NCI-H2029 (cell line): ENCODE results near the gene RILP.
A peak's percentile ranks its signal among the peaks of the same experiment; 100 is the strongest.

Experiments used
- DNase-seq: peaks from one replicate; lab custom pipeline; 2025; lab: John Stamatoyannopoulos, UW

Gene RILP

DNA sequence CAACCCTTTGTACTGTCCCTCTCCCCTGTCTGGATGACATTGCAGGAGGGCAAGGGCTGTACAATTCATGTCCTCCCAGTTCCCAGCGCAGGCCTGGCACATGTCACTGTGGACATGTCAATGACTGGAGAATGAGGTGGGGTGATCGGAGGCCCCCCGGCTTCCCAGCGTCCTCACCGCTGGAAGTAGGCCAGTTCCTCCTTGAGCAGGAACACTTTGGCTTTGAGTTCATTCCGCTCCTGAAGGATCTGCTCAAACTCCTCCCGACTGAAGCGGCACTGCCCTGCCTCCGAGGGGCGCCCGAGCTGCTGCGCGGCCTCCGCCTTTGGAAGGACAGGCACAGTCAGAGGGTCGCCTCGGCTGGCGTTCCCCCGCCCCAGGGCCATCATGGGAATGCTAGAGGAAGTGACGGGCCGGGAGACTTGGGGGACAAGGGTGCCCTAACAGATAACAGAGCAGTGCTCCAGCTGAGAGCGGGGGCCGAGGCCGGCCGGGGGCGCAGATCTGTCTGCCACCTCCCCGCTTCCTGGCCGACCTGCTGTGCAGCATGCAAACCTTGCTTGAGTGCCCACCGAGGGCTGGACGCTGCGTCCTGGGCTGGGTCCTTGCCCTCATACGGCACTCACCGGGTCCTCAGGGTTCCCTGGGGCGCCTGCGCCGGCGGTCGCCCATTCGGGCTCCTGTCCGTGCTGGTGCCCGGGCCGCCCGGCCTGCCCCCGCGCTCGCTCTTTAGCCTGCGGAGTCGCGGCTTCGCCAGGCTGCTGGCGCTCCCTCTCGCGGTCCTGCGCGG is 1.3 kb downstream of the RILP start:
- DNase-seq = no peak

GRCh38 chr17:1647802-1648171 is 1.9 kb downstream of the RILP start:
- no peak for DNase-seq

DNA sequence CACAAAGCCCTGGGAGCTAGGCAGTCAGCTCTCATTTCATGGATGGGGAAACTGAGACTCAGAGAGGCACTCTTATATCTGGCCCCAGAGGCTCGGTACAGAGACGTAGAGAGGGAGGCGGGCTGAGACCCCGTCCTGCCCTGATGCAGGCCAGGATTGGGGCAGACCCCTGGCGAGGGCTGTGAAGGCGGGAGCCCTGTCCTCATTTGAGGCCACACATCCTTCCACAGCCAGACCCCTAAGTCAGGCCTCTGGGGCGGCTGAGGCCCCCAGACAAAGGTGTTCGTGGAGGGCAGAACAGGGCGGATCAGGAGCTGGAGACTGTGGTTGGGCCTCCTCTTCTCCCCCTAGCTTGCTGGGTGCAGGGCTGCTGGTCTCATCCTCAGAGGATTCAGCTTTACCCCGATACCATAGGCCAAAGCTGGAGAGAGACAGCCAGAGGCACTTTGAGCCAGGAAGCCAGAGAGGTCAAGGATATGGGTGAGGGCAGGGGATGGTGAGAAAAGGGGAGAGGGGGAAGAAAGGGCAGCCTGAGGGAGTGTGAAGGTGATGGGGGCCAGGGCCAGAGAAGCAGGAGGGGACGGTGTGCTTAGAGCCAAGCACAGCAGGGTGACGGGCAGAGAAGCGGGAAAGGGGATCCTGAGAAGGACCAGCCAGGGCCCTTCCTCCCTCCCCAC is 3.3 kb downstream of the RILP start:
- DNase-seq = no peak

GRCh38 chr17:1645207-1646171 is 4.2 kb downstream of the RILP start, which contains the start of gene SCARF1:
Gene SCARF1, minus strand, starts transcription at chr17:1645732. Its CDS starts 35 bp downstream, at chr17:1645697.
- no peak for DNase-seq

DNA sequence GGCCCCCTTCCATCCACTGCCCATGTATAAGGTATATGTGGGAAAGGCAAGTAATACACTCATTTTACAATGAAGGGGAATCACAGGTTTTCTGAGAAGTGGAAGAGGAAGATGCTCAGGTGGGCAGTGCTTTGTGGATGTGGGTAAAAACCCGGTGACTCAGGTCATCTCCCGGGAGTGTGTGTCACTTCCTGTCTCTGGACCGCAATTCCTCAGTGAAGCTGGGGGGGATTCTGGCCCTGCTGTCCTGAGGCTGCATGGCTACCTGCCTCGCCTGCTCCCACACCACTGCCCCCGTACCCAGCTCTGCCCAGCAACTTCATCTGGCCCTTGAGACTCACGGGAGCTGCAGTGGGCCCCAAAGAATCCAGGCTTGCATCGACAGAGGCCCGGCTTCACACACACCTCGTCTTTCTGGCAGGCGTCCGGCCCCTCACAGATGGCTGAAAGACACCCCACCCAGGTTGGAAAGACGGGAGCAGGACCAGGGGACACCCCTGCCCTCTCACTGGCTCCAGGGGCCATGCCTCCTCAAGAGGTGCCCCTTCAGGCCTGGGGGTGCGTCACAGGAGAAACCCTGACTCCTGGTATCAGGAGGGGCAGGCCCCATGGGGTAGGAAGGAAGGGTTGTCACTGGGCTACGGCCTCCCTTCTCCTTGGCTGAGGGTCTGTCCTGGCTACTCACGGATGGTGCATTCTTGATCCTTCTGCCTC is 5.0 kb downstream of the RILP start:
- no peak for DNase-seq

DNA sequence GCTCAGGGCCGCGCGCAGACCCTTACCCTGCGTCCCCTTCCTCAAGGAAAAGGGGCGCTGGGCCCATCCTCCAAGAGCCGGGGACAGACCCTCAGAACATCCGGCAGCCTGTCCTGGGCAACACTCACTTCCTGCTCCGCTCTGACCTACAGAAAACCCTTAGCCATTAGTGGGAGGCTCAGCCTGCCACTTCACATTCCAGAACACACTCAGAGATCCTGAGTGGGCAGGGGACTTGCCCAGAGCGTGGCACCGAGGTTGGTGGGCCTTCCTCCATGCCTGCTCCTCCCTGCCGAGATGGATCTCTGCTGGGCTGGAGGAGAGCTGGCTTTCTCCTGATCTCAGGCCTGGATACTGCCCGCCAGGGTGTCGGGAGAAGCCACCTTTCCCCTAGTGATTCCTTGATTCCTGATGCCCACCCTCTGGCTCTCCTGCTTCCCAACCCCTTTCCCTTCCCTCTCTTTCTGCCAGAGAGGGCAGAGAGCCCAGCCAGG is 5.6 kb downstream of the RILP start:
- DNase-seq = no peak

DNA sequence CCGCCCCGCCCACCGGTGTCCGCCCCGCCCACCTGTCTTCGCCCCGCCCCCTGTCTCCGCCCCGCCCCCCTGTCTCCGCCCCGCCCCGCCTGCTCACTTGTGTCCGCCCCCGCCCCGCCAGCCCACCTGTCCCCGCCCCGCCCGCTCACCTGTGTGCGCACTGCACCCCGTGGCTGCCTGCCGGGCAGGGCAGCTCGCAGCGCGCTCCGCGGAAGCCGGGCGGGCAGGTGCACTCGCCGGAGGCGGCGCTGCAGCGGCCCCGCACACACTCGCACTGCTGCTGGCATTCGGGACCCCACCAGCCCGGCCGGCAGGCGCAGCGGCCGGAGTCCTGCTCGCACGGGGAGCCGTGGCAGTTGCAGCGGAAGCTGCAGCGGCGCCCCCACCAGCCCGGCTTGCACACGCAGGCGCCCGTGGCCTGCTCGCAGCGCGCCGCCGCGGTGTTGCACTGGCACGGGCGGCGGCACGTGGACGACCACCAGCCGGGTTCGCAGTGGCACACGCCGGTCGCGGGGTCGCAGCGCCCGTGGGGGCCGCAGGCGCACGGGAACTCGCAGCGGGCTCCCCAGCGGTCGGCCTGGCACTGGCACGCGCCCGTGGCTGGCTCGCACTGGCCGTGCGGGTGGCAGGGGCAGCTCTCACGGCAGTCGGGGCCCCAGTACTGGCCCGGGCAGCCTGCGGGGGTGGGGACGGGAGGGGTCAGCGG is 6.2 kb downstream of the RILP start:
- peak; percentile 62 for DNase-seq

- DNase-seq = no peak
Measured at GRCh38 chr17:1641065-1641403, 8.6 kb downstream of the RILP start.

DNA sequence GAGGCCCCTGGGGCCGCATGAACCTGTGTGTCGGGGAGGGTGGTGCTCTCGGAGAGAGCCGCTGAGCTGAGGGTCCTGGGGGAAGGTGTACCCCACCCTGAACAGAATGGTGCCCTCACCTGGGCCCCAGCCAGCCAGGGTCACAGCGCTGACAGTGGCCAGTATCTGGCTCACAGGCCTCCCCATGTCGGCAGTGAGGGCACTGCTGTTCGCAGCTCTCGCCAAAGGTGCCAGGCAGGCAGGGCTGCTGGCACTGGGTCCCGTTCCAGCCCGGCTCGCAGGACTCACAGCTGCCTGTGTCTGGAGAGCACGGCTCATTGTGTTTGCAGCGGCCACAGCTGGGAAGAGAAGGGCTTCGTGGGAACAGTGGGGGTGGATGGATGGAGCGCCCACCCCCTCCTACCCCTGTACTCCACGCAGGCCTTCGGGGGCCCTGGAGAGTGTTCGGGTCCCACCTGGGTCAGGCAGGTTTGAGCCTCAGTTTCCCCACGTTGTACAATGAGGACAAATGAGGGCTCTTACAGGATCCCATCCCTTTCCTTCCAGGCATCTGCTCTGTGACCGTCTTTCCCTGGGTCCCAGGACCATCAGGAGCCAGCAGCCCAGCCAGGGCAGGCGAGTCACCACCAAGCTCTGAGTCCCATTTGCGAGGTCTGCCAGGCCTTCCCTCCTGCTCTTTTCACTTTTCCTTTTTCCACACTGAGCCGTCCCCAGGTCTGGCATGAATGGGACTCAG is 9.2 kb downstream of the RILP start:
- no peak for DNase-seq

- peak; percentile 68 for DNase-seq
Measured at GRCh38 chr17:1639549-1640180, 10.0 kb downstream of the RILP start.

GRCh38 chr17:1638624-1639300 is 10.9 kb downstream of the RILP start:
- DNase-seq = no peak

- DNase-seq = no peak
Measured at GRCh38 chr17:1638171-1638590, 11.5 kb downstream of the RILP start.

- DNase-seq = no peak
Measured at GRCh38 chr17:1636732-1637285, 12.9 kb downstream of the RILP start.

- no peak for DNase-seq
Measured at GRCh38 chr17:1635675-1636465, 13.8 kb downstream of the RILP start.

GRCh38 chr17:1634841-1635650 is 14.6 kb downstream of the RILP start:
- no peak for DNase-seq

DNA sequence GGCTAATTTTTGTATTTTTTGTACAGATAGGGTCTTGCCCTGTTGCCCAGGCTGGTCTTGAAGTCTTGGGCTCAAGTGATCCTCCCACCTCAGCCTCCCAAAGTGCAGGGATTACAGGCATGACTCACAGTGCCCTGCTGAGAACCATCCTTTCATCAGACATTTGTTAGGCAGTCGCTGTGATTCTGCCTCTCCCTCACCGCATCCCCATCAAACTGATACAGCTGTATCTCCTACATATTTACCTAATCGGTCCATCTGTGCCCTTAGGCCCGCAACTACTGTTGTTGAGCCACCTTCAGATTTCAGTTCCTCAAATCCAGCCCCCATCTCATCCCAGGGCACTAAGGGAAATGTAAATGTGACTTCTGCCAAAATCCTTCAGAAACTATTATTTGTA is 19.0 kb downstream of the RILP start:
- DNase-seq = no peak
